OCI-LY7 (cell line): Measurements from ENCODE around the gene PPP3CA. TPM values are rescaled to one million over a fixed set of nuclear protein-coding genes. Genes with fewer than 3 reads are reported as not detected.

Experiments
- BruUV-seq: library from RNA; stranded (reverse); fragments of 400-500 nt; replicated peaks from 2 replicates; lab custom pipeline; 2021; lab: Mats Ljungman, UMichigan
- CTCF ChIA-PET: fragments of 300-600 bp; sonication (Branson Sonifier 250); formaldehyde crosslinking; loops from one replicate; lab custom pipeline; 2022; ENCODE audit warnings: antibody characterized with exemption; ENCODE audit not compliant: unreplicated experiment; lab: Charles Lee
- POLR2A ChIA-PET: fragments of 300-600 bp; sonication (Branson Sonifier 250); formaldehyde crosslinking; loops from one replicate; lab custom pipeline; 2022; ENCODE audit warnings: antibody characterized with exemption; lab: Charles Lee
- DNase-seq: peaks from one replicate; pipeline ENCODE4 v3.0.0-alpha.2; 2015; ENCODE audit warnings: low spot score
- H2AFZ ChIP-seq: fragments of 200-600 bp; sonication (generic), shearing (Covaris generic); 2 replicates; pipeline ENCODE4 v1.6.1; 2014; ENCODE audit warnings: mild to moderate bottlenecking, antibody characterized with exemption, low read length, moderate library complexity
- H3K27ac ChIP-seq: fragments of 200-600 bp; sonication (generic); 2 replicates; pipeline ENCODE4 v1.5.1; 2014; ENCODE audit warnings: mixed run types, low read depth, mild to moderate bottlenecking, moderate library complexity, low read length, inconsistent platforms; ENCODE audit not compliant: poor library complexity, severe bottlenecking
- H3K36me3 ChIP-seq: fragments of 200-600 bp; sonication (generic); 2 replicates; pipeline ENCODE4 v1.6.1; 2014; ENCODE audit warnings: mild to moderate bottlenecking, antibody characterized with exemption, low read length, moderate library complexity, mixed read lengths; ENCODE audit not compliant: insufficient read depth
- H3K4me1 ChIP-seq: fragments of 200-600 bp; sonication (generic); 2 replicates; pipeline ENCODE4 v1.5.1; 2014; ENCODE audit warnings: mild to moderate bottlenecking, low read length; ENCODE audit not compliant: insufficient read depth, poor library complexity, severe bottlenecking
- H3K4me2 ChIP-seq: fragments of 200-600 bp; sonication (generic); 2 replicates; pipeline ENCODE4 v1.6.1; 2014; ENCODE audit warnings: mild to moderate bottlenecking, low read length
- H3K4me3 ChIP-seq: fragments of 200-600 bp; sonication (generic); 2 replicates; pipeline ENCODE4 v1.5.1; 2014; ENCODE audit warnings: mild to moderate bottlenecking, low read depth, low read length; ENCODE audit not compliant: poor library complexity, severe bottlenecking
- H3K79me2 ChIP-seq: fragments of 200-600 bp; sonication (generic); 2 replicates; pipeline ENCODE4 v1.6.1; 2016; ENCODE audit warnings: low read depth, mild to moderate bottlenecking, low read length, moderate library complexity, mixed read lengths; ENCODE audit not compliant: insufficient read depth
- H3K9me2 ChIP-seq: fragments of 200-600 bp; sonication (generic); 2 replicates; pipeline ENCODE4 v1.6.1; 2016; ENCODE audit warnings: mild to moderate bottlenecking, low read length, mixed read lengths; ENCODE audit not compliant: insufficient read depth
- H3K9me3 ChIP-seq: fragments of 200-600 bp; sonication (generic); 2 replicates; pipeline ENCODE4 v1.6.1; 2014; ENCODE audit warnings: mild to moderate bottlenecking, mixed run types, low read length, mixed read lengths
- H4K20me1 ChIP-seq: fragments of 200-600 bp; sonication (generic); 2 replicates; pipeline ENCODE4 v1.6.1; 2014; ENCODE audit warnings: mild to moderate bottlenecking, antibody characterized with exemption, low read length, moderate library complexity, mixed read lengths; ENCODE audit not compliant: insufficient read depth
- EZH2phosphoT487 ChIP-seq: fragments of 200-600 bp; sonication (generic); IDR thresholded peaks from 2 replicates; pipeline ENCODE4 v1.6.1; 2018; ENCODE audit warnings: low read depth, borderline replicate concordance, mild to moderate bottlenecking, mixed run types, antibody characterized with exemption, low read length, moderate library complexity, mixed read lengths
- intact Hi-C: fragments of 100-400 bp; cut with micrococcal nuclease; formaldehyde crosslinking; loops from one replicate; pipeline ENCODE4 v1.10.0; 2022; ENCODE audit not compliant: unreplicated experiment
- total RNA-seq, 2 experiments: library from RNA; depleted of rRNA in 1 of 2; stranded (reverse); fragments of >200 nt in 1 of 2; shearing (Covaris generic) in 1 of 2; gene quantifications; 2 replicates each; pipeline ENCODE4 v1.2.3, GENCODE V29; 2014 to 2022
- TF ChIP-seq, protein P1 (sequence below): fragments of 200-600 bp; sonication (generic); conservative IDR thresholded peaks from 2 replicates; pipeline ENCODE4 v1.5.1; 2014; ENCODE audit warnings: mild to moderate bottlenecking, antibody characterized with exemption, low read length, moderate library complexity, mixed read lengths

Gene PPP3CA
- total RNA-seq, 2 experiments from 2014 or later: 9.2 to 13.6 TPM

DNA sequence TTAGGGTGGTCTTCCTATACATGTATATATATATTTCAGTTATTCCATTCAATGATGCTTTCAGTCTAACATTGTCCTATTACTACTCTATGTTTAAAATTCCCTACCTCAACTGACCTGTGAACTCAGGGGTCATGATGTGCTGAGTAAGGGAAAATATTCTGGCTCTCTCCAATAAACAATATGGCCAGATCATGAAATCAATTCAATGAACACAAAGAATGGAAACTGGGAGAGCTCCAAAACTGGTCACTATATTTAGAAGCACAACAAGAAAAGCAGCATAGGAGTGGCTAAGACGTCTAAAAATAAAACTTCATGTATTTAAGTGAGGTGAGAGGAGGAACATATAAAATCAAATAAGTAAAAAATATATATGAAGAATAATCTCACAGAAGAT is 304.5 kb downstream of the PPP3CA start:
- no peak for TF ChIP-seq EZH2phosphoT487
- TF ChIP-seq, protein P1, sequence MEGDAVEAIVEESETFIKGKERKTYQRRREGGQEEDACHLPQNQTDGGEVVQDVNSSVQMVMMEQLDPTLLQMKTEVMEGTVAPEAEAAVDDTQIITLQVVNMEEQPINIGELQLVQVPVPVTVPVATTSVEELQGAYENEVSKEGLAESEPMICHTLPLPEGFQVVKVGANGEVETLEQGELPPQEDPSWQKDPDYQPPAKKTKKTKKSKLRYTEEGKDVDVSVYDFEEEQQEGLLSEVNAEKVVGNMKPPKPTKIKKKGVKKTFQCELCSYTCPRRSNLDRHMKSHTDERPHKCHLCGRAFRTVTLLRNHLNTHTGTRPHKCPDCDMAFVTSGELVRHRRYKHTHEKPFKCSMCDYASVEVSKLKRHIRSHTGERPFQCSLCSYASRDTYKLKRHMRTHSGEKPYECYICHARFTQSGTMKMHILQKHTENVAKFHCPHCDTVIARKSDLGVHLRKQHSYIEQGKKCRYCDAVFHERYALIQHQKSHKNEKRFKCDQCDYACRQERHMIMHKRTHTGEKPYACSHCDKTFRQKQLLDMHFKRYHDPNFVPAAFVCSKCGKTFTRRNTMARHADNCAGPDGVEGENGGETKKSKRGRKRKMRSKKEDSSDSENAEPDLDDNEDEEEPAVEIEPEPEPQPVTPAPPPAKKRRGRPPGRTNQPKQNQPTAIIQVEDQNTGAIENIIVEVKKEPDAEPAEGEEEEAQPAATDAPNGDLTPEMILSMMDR: no peak
- DNase-seq: no peak
- BruUV-seq: no TSS peak
- no peaks in the 10 kb centered on the region for H3K9me2 ChIP-seq
- H3K4me3 ChIP-seq: no peak overlapping the region
- H2AFZ ChIP-seq: no peak overlapping the region
- intact Hi-C loops: no loop called here
- no peak overlapping the region for H3K27ac ChIP-seq
- ChIA-PET POLR2A (no interaction called here), CTCF (no interaction called here)
- no peaks in the 10 kb centered on the region for H3K79me2 ChIP-seq
- no peaks in the 10 kb centered on the region for H3K36me3 ChIP-seq
- no peak overlapping the region for H3K4me2 ChIP-seq
- H4K20me1 ChIP-seq: no peaks in the 10 kb centered on the region
- H3K9me3 ChIP-seq: no peaks in the 10 kb centered on the region
- H3K4me1 ChIP-seq: no peaks in the 10 kb centered on the region

DNA sequence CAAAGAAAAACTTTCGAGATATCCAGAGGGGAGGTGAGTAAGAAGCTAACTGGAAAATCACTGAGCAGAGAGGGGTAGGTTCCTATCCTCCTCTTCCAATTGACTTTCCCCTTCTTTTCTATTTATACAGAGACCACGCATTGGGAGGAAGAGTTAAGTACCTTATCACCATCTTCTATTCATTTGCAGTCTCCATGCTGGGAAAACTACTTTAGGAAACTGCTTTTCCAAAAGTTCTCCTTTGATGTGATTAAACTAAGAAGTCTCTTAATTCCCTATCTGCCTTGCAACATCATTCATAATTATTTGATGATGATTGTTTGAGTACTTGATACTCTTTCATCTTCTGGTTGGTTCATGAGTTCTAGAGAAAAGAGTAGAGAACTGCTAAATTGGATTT is 306.6 kb downstream of the PPP3CA start:
- no peak overlapping the region for H3K4me3 ChIP-seq
- no peaks in the 10 kb centered on the region for H3K9me2 ChIP-seq
- H2AFZ ChIP-seq: no peak overlapping the region
- H4K20me1 ChIP-seq: no peaks in the 10 kb centered on the region
- intact Hi-C loops: no loop called here
- no peaks in the 10 kb centered on the region for H3K9me3 ChIP-seq
- no peak overlapping the region for H3K27ac ChIP-seq
- TF ChIP-seq EZH2phosphoT487: no peak
- TF ChIP-seq, protein P1: no peak
- ChIA-PET CTCF (no interaction called here), POLR2A (interaction anchor here (0.5 to 0.6 kb wide), 2 partner anchors 231 to 326 kb away, joined by 4 read pairs; no protein-coding TSS in a partner anchor)
- no peaks in the 10 kb centered on the region for H3K4me1 ChIP-seq
- no peaks in the 10 kb centered on the region for H3K79me2 ChIP-seq
- no peak for DNase-seq
- H3K4me2 ChIP-seq: no peak overlapping the region
- BruUV-seq: no TSS peak
- no peaks in the 10 kb centered on the region for H3K36me3 ChIP-seq

DNA sequence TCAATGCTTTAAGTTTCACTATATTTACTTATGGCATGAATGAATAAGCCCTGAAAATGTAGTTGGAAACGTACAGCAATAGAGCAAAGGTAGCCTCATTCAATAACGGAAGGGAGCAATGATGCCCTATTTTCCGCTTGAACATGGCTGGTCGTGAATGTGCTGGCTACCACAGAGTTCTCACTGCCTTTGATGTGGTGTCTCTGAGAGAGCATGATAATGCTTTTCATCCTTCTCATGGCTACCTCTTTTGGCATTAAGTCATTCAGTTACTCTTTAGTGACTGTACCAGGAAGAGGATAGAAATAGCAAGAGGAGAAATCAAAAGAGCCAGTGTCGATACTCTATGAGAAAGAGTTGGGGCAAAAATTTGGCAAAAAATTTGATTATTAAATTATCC is 308.0 kb downstream of the PPP3CA start:
- intact Hi-C loops: no loop called here
- POLR2A ChIA-PET: no interaction called here
- H3K9me2 ChIP-seq: no peaks in the 10 kb centered on the region
- no peak overlapping the region for H3K4me2 ChIP-seq
- CTCF ChIA-PET: no interaction called here
- no peaks in the 10 kb centered on the region for H4K20me1 ChIP-seq
- BruUV-seq: no TSS peak
- H3K4me3 ChIP-seq: no peak overlapping the region
- no peaks in the 10 kb centered on the region for H3K4me1 ChIP-seq
- H3K79me2 ChIP-seq: no peaks in the 10 kb centered on the region
- H2AFZ ChIP-seq: no peak overlapping the region
- DNase-seq: no peak
- H3K27ac ChIP-seq: no peak overlapping the region
- H3K9me3 ChIP-seq: no peaks in the 10 kb centered on the region
- H3K36me3 ChIP-seq: no peaks in the 10 kb centered on the region
- TF ChIP-seq, protein P1: no peak
- no peak for TF ChIP-seq EZH2phosphoT487
